ENCODE measurements around the gene CLMN.

DNA sequence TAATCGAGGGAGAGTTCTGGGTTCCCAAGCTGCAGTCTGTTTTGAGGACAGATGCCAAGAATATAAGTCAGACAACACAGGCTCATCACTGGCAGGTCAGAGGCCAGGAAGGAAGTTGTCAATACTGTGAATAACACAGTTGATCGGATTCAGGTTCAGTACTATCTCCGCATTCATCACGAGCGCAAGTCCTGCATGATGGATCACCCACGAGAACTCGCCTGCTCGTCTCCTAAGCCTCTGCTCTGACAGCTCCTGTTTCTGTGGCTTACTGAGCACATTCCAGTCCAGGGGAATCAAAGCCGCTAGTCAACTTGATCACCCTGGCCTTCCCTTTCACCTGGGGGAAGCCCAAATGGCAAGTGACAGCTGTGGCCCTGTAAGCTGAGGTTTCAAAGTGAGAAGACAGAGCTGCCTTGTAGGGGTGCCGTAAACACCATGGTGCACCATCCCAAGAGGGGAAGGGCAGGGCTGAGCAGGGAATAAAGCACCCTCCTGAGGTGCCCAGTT lies 102.3 kb downstream of the CLMN start:
- no peak for TF ChIP-seq EZH2 (IDR thresholded peaks at IDR 0.05; ENCODE audit: insufficient read depth, poor library complexity, severe bottlenecking)
- no peak for TF ChIP-seq EZH2phosphoT487 (IDR thresholded peaks at IDR 0.05; ENCODE audit: insufficient read depth, low read depth)

Data from GM23248 (cell line).